GM12873 (cell line): Measurements from ENCODE around the gene RBL1.

Experiments
- CTCF ChIP-seq: IDR thresholded peaks from 2 replicates; pipeline ENCODE4 v1.5.1; 2012; ENCODE audit warnings: low read depth, mild to moderate bottlenecking, moderate library complexity, low read length, control low read depth; ENCODE audit not compliant: insufficient read depth; ENCODE audit errors: missing control alignments

Gene RBL1

DNA sequence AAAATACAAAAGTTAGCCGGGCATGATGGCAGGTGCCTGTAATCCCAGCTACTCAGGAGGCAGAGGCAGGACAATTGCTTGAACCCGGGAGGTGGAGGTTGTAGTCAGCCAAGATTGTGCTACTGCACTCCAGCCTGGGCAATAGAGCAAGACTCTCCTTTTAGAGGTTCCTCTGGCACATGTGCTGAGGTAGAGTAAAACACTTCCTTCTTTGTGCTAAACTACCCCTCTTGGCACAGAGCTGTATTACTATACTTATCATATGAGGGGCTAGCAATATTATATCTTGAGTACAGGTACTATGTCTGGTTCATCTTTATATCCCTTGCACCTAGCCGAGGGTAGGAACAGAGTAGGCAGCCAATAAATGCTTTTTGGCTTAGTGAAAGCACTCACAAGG lies 104.1 kb downstream of the RBL1 start:
- TF ChIP-seq CTCF, result no peak

DNA sequence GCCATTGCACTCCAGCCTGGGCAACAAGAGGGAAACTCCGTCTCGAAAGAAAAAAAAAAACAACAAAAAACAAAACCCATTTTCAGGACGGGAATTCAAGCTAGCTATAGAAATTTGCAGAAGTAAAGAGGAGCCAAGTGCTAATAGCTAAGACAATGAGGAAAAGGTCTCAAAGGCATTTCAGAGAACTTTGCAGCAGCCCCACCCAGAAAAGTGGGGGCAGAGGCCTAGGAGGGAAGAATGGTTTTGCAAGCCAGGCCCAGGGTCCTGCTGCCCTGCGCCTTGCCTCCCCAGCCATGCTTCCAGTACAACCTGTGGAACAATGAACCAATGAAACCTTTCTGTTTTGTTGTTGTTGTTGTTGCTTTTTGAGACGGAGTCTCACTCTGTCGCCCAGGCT lies 106.0 kb downstream of the RBL1 start:
- TF ChIP-seq CTCF, result no peak

DNA sequence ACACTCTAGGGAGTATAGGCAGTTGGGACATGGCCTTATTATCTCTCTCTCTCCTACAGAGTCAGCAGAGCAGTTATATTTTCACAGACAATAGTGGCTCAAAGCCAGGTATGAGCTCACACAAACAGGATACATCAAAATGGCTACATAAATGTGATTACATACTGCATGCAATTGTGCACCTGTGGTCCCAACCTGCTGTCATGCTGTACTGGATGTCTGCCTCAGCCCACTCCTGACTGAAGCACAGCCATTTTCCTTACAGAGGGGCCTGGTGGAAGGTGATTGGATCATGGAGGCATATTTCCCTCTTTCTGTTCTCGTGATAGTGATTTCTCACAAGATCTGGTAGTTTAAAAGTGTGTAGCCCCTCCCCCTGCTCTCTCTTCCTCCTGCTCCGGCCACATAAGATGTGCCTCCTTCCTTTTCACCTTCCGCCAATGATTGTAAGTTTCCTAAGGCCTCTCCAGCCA lies 107.3 kb downstream of the RBL1 start:
- TF ChIP-seq CTCF, result no peak

DNA sequence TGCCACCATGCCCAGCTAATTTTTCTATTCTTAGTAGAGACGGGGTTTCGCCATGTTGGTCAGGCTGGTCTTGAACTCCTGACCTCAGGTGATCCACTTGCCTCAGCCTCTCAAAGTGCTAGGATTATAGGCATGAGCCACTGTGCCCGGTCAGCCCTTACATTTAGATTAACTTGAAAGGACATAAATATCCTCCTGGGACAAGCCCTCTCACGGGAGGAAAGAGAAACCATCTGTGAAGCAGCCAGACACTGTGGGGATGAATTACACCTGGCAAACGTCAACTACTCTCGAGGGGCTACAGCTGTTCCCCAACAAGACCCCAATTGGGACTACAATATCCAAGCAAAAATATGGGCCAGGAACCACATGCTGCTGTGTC lies 111.5 kb downstream of the RBL1 start:
- TF ChIP-seq CTCF, result no peak

GRCh38 chr20:36975099-36975818 lies 120.5 kb downstream of the RBL1 start:
- TF ChIP-seq CTCF, result no peak

DNA sequence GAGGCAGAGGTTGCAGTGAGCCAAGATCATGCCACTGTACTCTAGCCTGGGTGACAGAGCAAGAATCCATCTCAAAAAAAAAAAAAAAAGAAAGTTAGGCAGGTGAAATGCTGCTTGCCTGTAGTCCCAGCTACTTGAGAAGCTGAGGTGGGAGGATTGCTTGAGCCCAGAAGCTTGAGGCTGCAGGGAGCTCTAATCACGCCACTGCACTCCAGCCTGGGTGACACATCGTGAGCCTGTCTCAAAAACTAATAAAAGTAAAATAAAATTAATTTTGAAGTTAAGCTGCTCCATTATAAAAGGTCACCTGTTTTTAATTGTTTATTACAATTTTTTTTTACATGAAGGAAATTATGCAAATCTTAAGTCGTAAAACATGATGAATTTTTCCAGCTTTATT lies 121.1 kb downstream of the RBL1 start:
- no peak for TF ChIP-seq CTCF

GRCh38 chr20:36971103-36971502 lies 124.7 kb downstream of the RBL1 start:
- TF ChIP-seq CTCF, result no peak
